ENCODE measurements around the gene PLOD2. TPM values are rescaled to one million over a fixed set of nuclear protein-coding genes. Genes with fewer than 3 reads are reported as not detected.

Gene PLOD2
- total RNA-seq, 4 donors from 2014 or later: 17.2 to 27.6 (median 19.5) TPM

DNA sequence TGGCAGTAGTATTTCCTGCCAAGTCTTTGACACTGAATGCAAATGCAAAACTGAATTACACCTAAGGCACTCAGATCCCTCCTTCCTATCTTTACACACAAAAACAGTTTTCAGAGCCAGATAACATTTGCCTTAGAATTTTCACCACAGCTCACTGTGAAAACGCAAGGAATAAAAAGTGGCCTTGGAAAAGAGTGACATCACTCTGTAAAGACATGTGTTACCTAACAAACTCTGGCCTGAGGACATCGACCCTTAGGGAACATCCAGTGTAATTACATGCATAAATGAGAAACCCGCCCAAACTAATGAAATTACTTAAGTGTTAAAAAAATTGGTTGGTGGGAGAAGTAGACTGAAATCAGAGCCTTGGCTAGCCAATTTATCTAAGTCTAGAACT is 88.9 kb downstream of the PLOD2 start:
- H3K27ac ChIP-seq: no peak overlapping the region
- no peaks in the 10 kb centered on the region for H3K27me3 ChIP-seq
- peaks cover 0 to 17% (median 0%) of the 10 kb centered on the region in 3 donors for H3K36me3 ChIP-seq
- WGBS, 2 donors: 69 to 78% methylated on average over 3 of the region's 3 CpGs
- no peak overlapping the region for H3K4me3 ChIP-seq
- H3K4me1 ChIP-seq: no peaks in the 10 kb centered on the region
- DNase-seq (ENCODE audit: low spot score in 2 of 2): no peak
- no peaks in the 10 kb centered on the region for H3K9me3 ChIP-seq
- TF ChIP-seq, protein P1, sequence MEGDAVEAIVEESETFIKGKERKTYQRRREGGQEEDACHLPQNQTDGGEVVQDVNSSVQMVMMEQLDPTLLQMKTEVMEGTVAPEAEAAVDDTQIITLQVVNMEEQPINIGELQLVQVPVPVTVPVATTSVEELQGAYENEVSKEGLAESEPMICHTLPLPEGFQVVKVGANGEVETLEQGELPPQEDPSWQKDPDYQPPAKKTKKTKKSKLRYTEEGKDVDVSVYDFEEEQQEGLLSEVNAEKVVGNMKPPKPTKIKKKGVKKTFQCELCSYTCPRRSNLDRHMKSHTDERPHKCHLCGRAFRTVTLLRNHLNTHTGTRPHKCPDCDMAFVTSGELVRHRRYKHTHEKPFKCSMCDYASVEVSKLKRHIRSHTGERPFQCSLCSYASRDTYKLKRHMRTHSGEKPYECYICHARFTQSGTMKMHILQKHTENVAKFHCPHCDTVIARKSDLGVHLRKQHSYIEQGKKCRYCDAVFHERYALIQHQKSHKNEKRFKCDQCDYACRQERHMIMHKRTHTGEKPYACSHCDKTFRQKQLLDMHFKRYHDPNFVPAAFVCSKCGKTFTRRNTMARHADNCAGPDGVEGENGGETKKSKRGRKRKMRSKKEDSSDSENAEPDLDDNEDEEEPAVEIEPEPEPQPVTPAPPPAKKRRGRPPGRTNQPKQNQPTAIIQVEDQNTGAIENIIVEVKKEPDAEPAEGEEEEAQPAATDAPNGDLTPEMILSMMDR (IDR thresholded peaks at IDR 0.05): no peak
- TF ChIP-seq EP300 (IDR thresholded peaks at IDR 0.05) (no peak), POLR2A (IDR thresholded peaks at IDR 0.05) (no peak)

DNA sequence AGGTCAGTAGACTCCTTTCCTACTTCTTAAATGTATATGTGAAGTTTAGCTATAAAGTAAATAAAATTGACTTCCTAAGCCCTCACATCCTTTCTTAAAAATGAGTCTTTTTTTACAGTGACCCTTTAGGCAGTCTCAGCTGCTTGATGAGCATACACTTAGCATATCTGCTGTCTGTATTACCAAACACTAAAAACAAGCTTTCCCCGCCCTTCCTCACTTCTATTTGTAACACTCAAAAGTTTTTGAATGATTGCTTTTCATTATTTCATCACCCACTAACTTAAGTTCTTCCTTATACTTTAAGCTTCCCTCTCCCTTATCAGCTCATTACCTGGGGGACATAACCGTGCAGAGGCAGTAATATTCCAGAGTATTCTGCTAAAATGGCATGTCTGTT is 89.4 kb downstream of the PLOD2 start:
- no peak for DNase-seq (ENCODE audit: low spot score in 2 of 2)
- WGBS, 2 donors: 78 to 88% methylated on average over 2 of the region's 2 CpGs
- no peak overlapping the region for H3K27ac ChIP-seq

DNA sequence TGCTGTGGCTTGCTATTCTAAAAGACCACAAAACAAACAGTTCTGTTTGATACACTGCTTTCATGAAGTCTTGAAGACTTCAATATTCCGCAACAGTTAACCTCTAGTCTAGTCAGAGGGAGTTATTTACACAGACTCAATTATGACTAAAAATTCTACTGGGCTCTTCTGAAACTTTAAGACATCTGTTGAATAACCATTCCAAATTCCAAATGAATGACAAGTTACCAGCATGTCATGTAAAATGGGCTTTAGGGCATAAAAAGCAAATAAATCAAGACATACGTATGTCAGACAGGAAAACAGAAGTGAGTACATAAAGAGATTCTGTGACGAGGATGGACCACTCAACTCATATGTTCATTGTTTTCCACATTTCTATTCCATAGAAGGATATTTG is 93.9 kb downstream of the PLOD2 start:
- Histone ChIP-seq H3K9me3 (no peaks in the 10 kb centered on the region), H3K4me3 (no peak overlapping the region), H3K27ac (no peak overlapping the region), H3K27me3 (no peaks in the 10 kb centered on the region), H3K4me1 (no peaks in the 10 kb centered on the region), H3K36me3 (peaks cover 0 to 5% (median 0%) of the 10 kb centered on the region in 3 donors)
- no peak for DNase-seq (ENCODE audit: low spot score in 2 of 2)
- TF ChIP-seq EP300 (IDR thresholded peaks at IDR 0.05): no peak
- TF ChIP-seq, protein P1 (IDR thresholded peaks at IDR 0.05): no peak
- TF ChIP-seq POLR2A (IDR thresholded peaks at IDR 0.05): no peak
- 84 to 87% methylated on average over 3 of the region's 3 CpGs for WGBS, 2 donors

More for the DNA sequence above, 89.4 kb downstream of the PLOD2 start:
- Histone ChIP-seq H3K4me1 (no peaks in the 10 kb centered on the region), H3K36me3 (peaks cover 0 to 15% (median 0%) of the 10 kb centered on the region in 3 donors), H3K4me3 (no peak overlapping the region), H3K27me3 (no peaks in the 10 kb centered on the region), H3K9me3 (no peaks in the 10 kb centered on the region)
- TF ChIP-seq POLR2A (IDR thresholded peaks at IDR 0.05): no peak
- TF ChIP-seq, protein P1 (IDR thresholded peaks at IDR 0.05): no peak
- TF ChIP-seq EP300 (IDR thresholded peaks at IDR 0.05): no peak

DNA sequence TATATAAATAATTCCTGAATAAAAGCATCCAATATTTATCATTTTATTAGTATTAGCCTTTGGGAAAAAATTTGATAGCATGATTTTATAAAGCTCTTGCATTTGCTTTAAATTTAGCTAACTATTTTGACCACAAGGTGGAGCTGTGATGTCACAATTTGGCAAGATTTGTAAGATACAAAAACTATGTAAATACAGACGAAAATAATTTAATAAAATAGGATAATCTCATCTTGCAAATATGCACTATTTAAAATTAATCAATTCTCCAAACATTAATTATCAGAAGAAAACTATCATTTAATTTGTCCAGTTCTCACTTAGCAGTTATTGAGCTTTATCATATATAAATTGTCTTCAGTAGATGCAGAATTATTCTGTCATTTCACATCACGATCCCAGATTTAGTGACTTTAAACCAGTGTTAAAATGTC is 95.4 kb downstream of the PLOD2 start:
- Histone ChIP-seq H3K36me3 (peaks cover 0 to 3% (median 0%) of the 10 kb centered on the region in 3 donors), H3K9me3 (no peaks in the 10 kb centered on the region), H3K27me3 (no peaks in the 10 kb centered on the region), H3K27ac (no peak overlapping the region), H3K4me3 (no peak overlapping the region), H3K4me1 (peaks cover 0 to 8% (median 0%) of the 10 kb centered on the region in 4 donors)
- WGBS, 2 donors: 36 to 37% methylated on average over 2 of the region's 2 CpGs
- TF ChIP-seq, protein P1 (IDR thresholded peaks at IDR 0.05): peak; percentile 53 to 74 (median 63)
- TF ChIP-seq POLR2A (IDR thresholded peaks at IDR 0.05): no peak
- peak in 1 of 2 donors; percentile 64 for DNase-seq (ENCODE audit: low spot score in 2 of 2)

DNA sequence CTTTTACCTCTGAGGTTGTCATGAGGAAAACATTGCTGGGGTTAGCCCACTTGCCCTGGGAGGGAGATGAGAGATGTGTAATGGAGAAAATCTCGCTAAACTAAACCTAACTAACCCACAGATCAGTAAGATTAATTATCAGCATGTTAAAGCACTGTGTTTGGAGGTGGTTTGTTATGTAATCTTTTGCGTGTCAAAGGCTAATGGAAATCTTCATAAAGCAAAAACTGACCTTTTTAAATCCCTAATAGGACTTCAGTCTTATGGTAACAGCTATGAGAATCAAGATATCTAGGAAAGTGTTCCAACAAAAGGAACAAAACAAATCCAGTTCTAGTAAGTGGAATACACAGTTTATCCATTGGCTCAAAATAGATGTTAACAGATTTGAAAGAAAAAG is 102.7 kb downstream of the PLOD2 start:
- no peaks in the 10 kb centered on the region for H3K36me3 ChIP-seq
- H3K9me3 ChIP-seq: no peaks in the 10 kb centered on the region
- peaks cover 0 to 8% (median 0%) of the 10 kb centered on the region in 4 donors for H3K4me1 ChIP-seq
- WGBS, 2 donors: 86 to 91% methylated on average over 2 of the region's 2 CpGs
- H3K27ac ChIP-seq: no peak overlapping the region
- no peak for DNase-seq (ENCODE audit: low spot score in 2 of 2)
- H3K27me3 ChIP-seq: no peaks in the 10 kb centered on the region
- no peak overlapping the region for H3K4me3 ChIP-seq
- TF ChIP-seq, protein P1 (IDR thresholded peaks at IDR 0.05): no peak

Measured in tibial nerve (tissue), 4 donors.